GM12892 (cell line): ENCODE results near the gene DEFB131A.
"Not testable (repeated sequence)": the region's sequence is repeated elsewhere in the genome, so short reads cannot be mapped to it uniquely, and the experiment has no call there.

Experiments
- POLR2A ChIP-seq: IDR thresholded peaks from 2 replicates; pipeline ENCODE4 v1.6.1; 2011; ENCODE audit warnings: low read depth, low read length, control low read depth
- POLR2AphosphoS5 ChIP-seq: IDR thresholded peaks from 2 replicates; pipeline ENCODE4 v1.6.1; 2011; ENCODE audit warnings: low read depth, low read length, control low read depth

DNA sequence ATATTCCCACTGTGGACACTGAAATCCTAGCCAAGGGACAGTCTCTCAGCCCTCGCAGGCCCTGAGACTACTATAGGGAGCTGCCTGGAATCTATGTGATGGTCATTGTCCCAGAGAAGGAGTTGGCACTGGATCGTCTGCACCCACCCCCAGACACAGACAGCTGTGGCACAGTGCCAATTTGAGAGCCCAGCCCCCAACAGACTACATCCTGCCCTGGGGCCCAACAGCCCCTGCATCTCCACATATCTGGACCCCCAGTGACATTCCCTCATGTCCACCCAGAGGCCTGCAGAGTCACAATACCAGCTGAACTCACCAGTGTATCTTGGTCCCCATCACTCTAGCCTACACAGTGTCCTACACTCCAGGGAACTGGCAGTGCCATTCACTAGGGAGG is 38.4 kb upstream of the DEFB131A start:
- TF ChIP-seq POLR2A, POLR2AphosphoS5: not testable (repeated sequence)
